Measurements from ENCODE around the gene MAP4K4. TPM values are rescaled to one million over a fixed set of nuclear protein-coding genes. Genes with fewer than 3 reads are reported as not detected.
A peak's percentile ranks its signal among the peaks of the same experiment; 100 is the strongest.

Gene MAP4K4
- total RNA-seq, 1 donor from 2014 or later = 427 TPM

DNA sequence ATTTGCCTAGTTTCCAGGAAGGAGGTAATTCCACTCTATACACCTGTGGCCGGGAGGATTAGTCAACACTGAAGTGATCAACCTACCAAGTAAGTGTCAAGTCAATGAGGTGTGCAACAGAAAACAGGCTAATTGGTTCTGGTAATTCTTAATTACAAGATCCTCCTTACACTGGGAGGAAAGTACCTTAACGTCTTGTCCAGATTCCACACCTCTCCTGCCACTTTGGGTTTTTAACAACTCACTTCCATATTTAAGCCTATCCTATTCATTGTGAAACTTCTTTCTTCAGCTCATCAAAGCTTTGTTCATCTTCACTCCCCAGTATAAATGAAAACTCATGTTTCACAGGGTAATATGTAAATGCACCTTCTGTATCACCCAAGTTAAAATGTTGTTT lies 22.0 kb upstream of the MAP4K4 start:
- Mint-ChIP-seq H3K27ac (ENCODE audit: unreplicated experiment) (no peak overlapping the region), H3K9me3 (ENCODE audit: unreplicated experiment) (no peaks in the 10 kb centered on the region), H3K4me1 (ENCODE audit: unreplicated experiment) (peaks cover 13% of the 10 kb centered on the region), H3K36me3 (ENCODE audit: low read depth, unreplicated experiment) (no peaks in the 10 kb centered on the region), H3K4me3 (ENCODE audit: unreplicated experiment) (no peak overlapping the region), H3K27me3 (ENCODE audit: unreplicated experiment) (no peaks in the 10 kb centered on the region)
- TF ChIP-seq, protein P1, sequence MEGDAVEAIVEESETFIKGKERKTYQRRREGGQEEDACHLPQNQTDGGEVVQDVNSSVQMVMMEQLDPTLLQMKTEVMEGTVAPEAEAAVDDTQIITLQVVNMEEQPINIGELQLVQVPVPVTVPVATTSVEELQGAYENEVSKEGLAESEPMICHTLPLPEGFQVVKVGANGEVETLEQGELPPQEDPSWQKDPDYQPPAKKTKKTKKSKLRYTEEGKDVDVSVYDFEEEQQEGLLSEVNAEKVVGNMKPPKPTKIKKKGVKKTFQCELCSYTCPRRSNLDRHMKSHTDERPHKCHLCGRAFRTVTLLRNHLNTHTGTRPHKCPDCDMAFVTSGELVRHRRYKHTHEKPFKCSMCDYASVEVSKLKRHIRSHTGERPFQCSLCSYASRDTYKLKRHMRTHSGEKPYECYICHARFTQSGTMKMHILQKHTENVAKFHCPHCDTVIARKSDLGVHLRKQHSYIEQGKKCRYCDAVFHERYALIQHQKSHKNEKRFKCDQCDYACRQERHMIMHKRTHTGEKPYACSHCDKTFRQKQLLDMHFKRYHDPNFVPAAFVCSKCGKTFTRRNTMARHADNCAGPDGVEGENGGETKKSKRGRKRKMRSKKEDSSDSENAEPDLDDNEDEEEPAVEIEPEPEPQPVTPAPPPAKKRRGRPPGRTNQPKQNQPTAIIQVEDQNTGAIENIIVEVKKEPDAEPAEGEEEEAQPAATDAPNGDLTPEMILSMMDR (IDR thresholded peaks at IDR 0.05; ENCODE audit: unreplicated experiment) = no peak
- no peak for DNase-seq (ENCODE audit: low spot score)

DNA sequence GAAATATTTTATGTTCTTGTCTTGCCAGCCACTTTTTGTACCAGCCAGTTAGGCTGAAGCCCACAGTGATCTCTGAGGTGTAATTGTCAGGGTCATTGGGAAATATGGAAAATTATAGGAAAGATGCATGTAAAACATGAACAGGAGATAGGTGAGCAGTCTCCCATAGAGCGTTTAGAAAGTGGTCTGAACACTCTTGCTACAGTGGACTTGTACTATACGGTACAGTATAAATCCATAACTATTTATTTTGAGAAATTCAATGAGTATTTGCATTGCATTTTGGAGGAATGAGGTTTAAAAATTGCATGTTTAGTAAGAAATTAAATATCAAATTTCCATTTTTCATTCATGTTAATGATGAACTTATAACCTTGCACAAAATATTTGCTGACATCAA lies 20.8 kb upstream of the MAP4K4 start:
- H3K4me1 Mint-ChIP-seq (ENCODE audit: unreplicated experiment) = peaks cover 12% of the 10 kb centered on the region
- no peaks in the 10 kb centered on the region for H3K9me3 Mint-ChIP-seq (ENCODE audit: unreplicated experiment)
- DNase-seq (ENCODE audit: low spot score) = no peak
- no peak overlapping the region for H3K27ac Mint-ChIP-seq (ENCODE audit: unreplicated experiment)
- H3K27me3 Mint-ChIP-seq (ENCODE audit: unreplicated experiment) = no peaks in the 10 kb centered on the region
- no peaks in the 10 kb centered on the region for H3K36me3 Mint-ChIP-seq (ENCODE audit: low read depth, unreplicated experiment)
- H3K4me3 Mint-ChIP-seq (ENCODE audit: unreplicated experiment) = no peak overlapping the region
- TF ChIP-seq, protein P1 (IDR thresholded peaks at IDR 0.05; ENCODE audit: unreplicated experiment) = no peak

DNA sequence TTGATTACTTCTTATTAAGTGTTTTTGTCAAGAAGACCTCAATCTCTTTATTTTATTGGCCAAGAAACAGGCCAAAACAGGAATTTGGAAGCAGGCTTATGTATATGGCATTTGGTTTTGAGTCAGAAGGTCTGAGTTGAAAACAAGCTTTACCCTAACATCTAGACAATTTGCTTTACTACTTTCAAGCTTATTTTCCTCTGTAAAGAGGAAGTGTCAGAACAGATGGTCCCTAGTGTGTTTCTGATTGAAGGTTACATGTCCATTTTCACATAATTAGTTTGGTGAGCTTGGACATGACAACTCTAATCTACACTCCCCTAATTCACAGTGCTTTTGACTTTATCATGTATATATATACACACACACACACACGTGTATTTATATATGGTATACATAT lies 19.8 kb upstream of the MAP4K4 start:
- Mint-ChIP-seq H3K4me1 (ENCODE audit: unreplicated experiment) (peaks cover 12% of the 10 kb centered on the region), H3K9me3 (ENCODE audit: unreplicated experiment) (no peaks in the 10 kb centered on the region), H3K27ac (ENCODE audit: unreplicated experiment) (no peak overlapping the region), H3K36me3 (ENCODE audit: low read depth, unreplicated experiment) (no peaks in the 10 kb centered on the region), H3K27me3 (ENCODE audit: unreplicated experiment) (no peaks in the 10 kb centered on the region), H3K4me3 (ENCODE audit: unreplicated experiment) (peak overlapping the region; percentile 11)
- TF ChIP-seq, protein P1 (IDR thresholded peaks at IDR 0.05; ENCODE audit: unreplicated experiment) = no peak
- no peak for DNase-seq (ENCODE audit: low spot score)

DNA sequence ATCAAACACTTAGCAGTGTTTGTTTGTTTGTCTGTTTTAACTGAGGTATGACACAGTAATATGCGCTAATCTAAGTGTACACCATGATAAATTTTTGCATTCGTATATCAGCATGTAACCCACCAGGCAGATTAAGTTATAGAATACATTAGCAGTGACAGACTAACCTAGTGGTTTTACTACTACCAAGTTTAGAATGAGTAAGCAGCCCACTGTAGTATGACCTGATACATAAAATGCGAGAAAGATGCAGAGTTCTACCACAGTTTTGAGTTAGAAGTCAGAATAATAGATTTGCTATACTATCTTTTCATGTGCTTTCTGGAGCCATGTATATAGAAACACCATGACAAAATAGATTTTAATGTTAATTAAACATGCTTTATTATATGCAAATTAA lies 19.1 kb upstream of the MAP4K4 start:
- no peak for DNase-seq (ENCODE audit: low spot score)
- H3K36me3 Mint-ChIP-seq (ENCODE audit: low read depth, unreplicated experiment) = no peaks in the 10 kb centered on the region
- TF ChIP-seq, protein P1 (IDR thresholded peaks at IDR 0.05; ENCODE audit: unreplicated experiment) = no peak
- no peak overlapping the region for H3K27ac Mint-ChIP-seq (ENCODE audit: unreplicated experiment)
- H3K27me3 Mint-ChIP-seq (ENCODE audit: unreplicated experiment) = no peaks in the 10 kb centered on the region
- peaks cover 12% of the 10 kb centered on the region for H3K4me1 Mint-ChIP-seq (ENCODE audit: unreplicated experiment)
- no peak overlapping the region for H3K4me3 Mint-ChIP-seq (ENCODE audit: unreplicated experiment)
- H3K9me3 Mint-ChIP-seq (ENCODE audit: unreplicated experiment) = no peaks in the 10 kb centered on the region

DNA sequence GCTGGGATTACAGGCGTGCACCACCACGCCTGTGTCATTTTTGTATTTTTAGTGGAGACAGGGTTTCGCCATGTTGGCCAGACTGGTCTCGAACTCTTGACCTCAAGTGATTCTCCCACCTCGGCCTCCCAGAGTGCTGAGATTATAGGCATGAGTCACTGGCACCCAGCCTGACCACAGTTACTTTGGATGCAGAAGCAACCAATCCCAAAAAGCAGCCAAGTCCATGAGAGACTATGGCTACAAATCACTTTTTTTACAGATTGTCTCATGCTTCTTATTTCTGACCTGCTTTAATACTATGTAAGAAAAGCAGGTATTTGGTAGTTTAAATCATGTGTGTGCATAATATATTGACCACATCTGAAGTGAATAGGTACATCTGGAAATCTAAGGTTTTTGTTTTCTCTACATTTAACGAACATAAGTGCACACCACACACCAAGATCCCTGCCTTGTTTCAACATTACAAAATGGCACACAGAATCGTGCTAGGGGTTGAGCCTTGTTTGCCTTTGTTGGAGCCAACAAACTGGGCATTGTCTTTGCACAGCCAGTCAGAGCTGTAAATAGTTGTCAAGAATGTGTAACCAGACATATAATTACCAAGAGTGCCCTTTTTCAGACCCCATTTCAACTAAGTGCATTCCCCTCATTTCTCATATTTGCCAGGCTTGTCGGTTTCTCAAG lies 18.3 kb upstream of the MAP4K4 start:
- TF ChIP-seq, protein P1 (IDR thresholded peaks at IDR 0.05; ENCODE audit: unreplicated experiment) = no peak
- peaks cover 12% of the 10 kb centered on the region for H3K4me1 Mint-ChIP-seq (ENCODE audit: unreplicated experiment)
- no peak for DNase-seq (ENCODE audit: low spot score)
- H3K27me3 Mint-ChIP-seq (ENCODE audit: unreplicated experiment) = no peaks in the 10 kb centered on the region
- peak overlapping the region; percentile 31 for H3K27ac Mint-ChIP-seq (ENCODE audit: unreplicated experiment)
- no peaks in the 10 kb centered on the region for H3K9me3 Mint-ChIP-seq (ENCODE audit: unreplicated experiment)
- no peaks in the 10 kb centered on the region for H3K36me3 Mint-ChIP-seq (ENCODE audit: low read depth, unreplicated experiment)
- no peak overlapping the region for H3K4me3 Mint-ChIP-seq (ENCODE audit: unreplicated experiment)

Measured in endothelial cell (in vitro differentiated cells).